ES-I3 (cell line): ENCODE results near the gene ANKRA2.
A peak's percentile ranks its signal among the peaks of the same experiment; 100 is the strongest.

ENCODE experiments used
- H3K36me3 ChIP-seq: 2 replicates; pipeline ENCODE4 v1.6.1; 2013; ENCODE audit warnings: mild to moderate bottlenecking, low read length, control low read depth, moderate library complexity; ENCODE audit not compliant: insufficient read depth
- H3K4me1 ChIP-seq: 2 replicates; pipeline ENCODE4 v1.6.1; 2013; ENCODE audit warnings: mild to moderate bottlenecking, control low read depth, low read length; ENCODE audit not compliant: insufficient read depth
- H3K9ac ChIP-seq: 2 replicates; pipeline ENCODE4 v1.6.1; 2013; ENCODE audit warnings: low read depth, mild to moderate bottlenecking, low read length, moderate library complexity
- H3K9me3 ChIP-seq: 2 replicates; pipeline ENCODE4 v1.6.1; 2013; ENCODE audit warnings: mild to moderate bottlenecking, low read length, moderate library complexity; ENCODE audit not compliant: control insufficient read depth, insufficient read depth

The ANKRA2 gene

DNA sequence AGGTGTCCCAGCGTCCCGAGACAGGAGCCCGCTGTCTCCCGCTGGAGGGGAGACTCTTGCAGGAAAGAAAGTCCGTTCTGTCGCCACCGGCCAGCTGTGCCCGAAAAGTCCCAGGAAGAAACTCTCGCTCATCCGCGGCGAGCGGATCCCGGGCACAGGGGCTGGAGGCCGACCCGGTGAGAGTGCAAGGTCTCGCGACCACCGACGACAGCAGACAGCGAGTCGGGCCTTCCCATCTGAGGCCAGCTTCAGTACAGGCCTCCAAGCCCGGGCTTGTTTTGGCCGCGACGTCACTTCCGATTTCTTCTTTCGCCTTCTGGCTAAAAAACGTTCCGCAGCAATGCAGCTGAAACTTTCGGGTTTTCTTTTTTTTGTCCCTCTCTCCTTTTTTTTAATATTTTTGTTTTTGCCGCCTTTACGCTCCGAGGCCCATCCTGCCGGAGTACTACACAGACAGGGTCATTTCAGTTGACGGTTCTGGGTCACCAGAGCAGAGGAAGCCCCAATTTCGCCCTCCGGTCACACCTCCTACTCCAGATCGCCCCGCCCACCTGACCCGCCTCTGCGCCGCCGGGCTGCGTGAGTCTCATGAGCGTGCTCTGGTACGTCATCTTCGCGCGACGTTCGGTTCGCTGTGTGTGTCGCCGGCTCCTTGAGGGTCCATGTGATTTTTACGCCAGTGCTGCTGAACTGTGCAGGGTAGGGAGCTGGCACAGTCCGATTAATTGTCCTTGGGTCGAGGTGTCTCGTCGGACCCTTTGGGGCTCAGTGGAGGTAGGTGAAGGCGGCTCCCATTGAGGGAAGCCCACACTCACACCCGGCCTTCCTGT is at the start of gene ANKRA2, which contains the start of gene UTP15:
TSS of gene ANKRA2 (minus strand) at position 501 of the 830 bp plus-strand sequence. CDS start 2,758 bp downstream, outside the sequence.
TSS of gene UTP15 (plus strand) at position 605 of the 830 bp plus-strand sequence. CDS start 1,602 bp downstream, outside the sequence.
- H3K9ac ChIP-seq, result peak within 1 kb of the TSS; percentile 91
- peaks cover 4% of the 10 kb centered on the region; the same call in 1 of the 2 replicates for H3K36me3 ChIP-seq
- no peaks in the 10 kb centered on the region for H3K9me3 ChIP-seq
- H3K4me1 ChIP-seq, result no peaks in the 10 kb centered on the region

DNA sequence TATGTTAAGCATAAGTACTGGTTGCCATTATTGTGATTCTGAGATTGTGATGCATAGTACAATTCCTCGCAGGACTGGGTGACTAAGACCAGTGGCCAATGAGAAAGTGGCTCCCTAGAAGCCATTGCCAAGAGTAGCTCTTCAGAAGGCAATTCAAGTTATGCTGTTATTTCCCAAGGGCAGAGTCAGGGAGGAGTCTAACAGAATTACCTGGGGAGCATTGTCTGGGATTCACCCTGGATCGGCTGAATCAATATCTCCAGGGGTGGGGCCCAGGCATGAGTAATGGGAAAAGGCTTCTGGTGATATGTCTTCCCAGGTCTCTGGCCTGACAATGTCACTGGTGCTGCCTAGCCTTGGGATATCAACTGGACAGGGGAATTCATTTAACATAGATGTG is 49.6 kb upstream of the ANKRA2 start:
- H3K4me1 ChIP-seq, result no peaks in the 10 kb centered on the region
- H3K9me3 ChIP-seq, result no peaks in the 10 kb centered on the region
- no peaks in the 10 kb centered on the region for H3K36me3 ChIP-seq
- no peak overlapping the region for H3K9ac ChIP-seq

GRCh38 chr5:73612799-73613198 is 47.4 kb upstream of the ANKRA2 start:
- Histone ChIP-seq H3K9me3 (no peaks in the 10 kb centered on the region), H3K36me3 (no peaks in the 10 kb centered on the region), H3K4me1 (no peaks in the 10 kb centered on the region), H3K9ac (no peak overlapping the region)

- no peaks in the 10 kb centered on the region for H3K36me3 ChIP-seq
- no peak overlapping the region for H3K9ac ChIP-seq
- H3K9me3 ChIP-seq, result no peaks in the 10 kb centered on the region
- no peaks in the 10 kb centered on the region for H3K4me1 ChIP-seq
Measured at GRCh38 chr5:73607228-73607627, 41.8 kb upstream of the ANKRA2 start.

DNA sequence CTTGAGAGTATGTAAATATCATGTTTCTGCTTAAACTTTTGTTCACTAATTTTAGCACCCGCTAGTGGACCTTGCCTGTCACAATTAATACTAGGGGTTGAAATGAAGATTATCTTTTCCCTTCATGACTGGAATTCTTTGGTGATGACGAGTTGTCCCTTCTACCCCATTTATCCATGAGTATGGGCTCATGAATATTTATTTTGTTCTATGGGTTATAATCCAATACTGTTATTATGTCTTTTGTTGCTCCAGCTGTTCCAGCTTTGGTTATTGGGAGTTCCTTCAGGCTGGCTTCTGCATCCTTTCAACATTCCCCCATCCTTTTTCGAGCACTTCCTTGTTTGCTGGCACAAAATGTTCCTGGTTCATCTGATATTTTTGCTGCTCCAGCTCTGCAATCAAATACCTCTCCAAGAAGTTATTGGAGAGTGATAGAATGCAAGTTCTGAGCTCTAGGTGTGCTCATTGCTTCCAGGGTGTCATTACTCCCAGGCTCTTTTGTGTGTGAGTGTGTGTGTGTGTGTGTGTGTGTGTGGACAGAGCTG is 40.8 kb upstream of the ANKRA2 start:
- no peaks in the 10 kb centered on the region for H3K4me1 ChIP-seq
- no peak overlapping the region for H3K9ac ChIP-seq
- no peaks in the 10 kb centered on the region for H3K9me3 ChIP-seq
- H3K36me3 ChIP-seq, result no peaks in the 10 kb centered on the region

DNA sequence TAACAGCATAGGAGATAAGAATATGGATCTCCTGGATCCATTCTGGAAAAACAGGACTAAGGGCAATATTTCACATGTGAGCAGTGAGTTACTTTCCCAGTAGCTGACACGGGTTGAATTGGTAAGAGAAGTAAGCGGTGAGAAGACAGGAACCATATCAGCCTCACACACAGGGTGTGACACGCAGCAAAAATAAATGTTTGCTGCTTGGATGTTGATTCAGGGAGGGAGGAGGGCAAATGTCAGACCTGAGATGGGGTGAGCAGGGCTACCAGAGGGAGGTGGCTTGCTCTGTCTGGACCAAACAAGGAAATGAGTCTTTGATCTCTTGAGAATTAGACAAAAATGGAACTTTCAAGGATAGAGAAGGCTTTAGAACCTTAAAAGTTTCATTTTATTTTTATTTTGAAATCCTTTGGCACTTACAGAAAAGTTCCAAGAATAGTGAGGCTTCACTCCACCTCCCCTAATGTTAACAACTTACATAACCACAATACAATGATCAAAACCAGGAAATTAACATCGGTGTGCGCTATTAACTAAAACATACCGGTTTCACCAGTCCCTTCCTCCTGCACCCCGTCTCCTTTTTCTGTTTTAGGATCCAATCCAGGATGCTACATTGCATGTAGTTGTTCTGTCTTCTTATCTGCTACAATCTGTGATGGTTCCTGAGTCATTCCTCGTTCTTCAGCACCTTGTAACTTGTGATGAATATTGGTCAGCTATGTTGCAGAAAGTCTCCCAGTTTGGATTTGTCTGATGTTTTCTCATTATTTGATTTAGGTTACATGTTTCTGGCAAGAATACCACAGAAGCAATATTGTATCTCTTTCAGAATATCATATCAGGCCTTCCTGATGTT is 40.0 kb upstream of the ANKRA2 start:
- no peaks in the 10 kb centered on the region for H3K4me1 ChIP-seq
- H3K9me3 ChIP-seq, result no peaks in the 10 kb centered on the region
- H3K9ac ChIP-seq, result no peak overlapping the region
- no peaks in the 10 kb centered on the region for H3K36me3 ChIP-seq

DNA sequence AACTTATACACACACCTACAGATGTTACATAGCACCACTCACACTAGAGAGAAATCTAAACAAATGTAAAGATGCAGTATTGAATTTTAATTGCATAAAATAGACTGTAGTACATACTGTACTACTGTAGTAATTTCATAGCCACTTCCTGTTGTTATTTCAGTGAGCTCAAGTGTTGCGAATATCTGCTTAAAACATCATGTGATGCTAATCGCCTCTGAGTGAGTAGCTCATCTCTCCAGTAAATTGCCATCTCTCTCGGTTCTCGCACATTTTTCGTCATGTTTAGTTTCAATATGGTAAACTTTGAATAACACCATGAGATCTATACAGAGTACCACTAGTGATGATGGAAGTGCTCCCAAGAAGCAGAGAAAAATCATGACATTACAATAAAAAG is 38.6 kb upstream of the ANKRA2 start:
- Histone ChIP-seq H3K9me3 (no peaks in the 10 kb centered on the region), H3K9ac (no peak overlapping the region), H3K36me3 (no peaks in the 10 kb centered on the region), H3K4me1 (no peaks in the 10 kb centered on the region)

GRCh38 chr5:73599380-73599779 is 33.9 kb upstream of the ANKRA2 start:
- no peaks in the 10 kb centered on the region for H3K4me1 ChIP-seq
- H3K9ac ChIP-seq, result no peak overlapping the region
- no peaks in the 10 kb centered on the region for H3K36me3 ChIP-seq
- no peaks in the 10 kb centered on the region for H3K9me3 ChIP-seq

GRCh38 chr5:73596705-73597328 is 31.4 kb upstream of the ANKRA2 start:
- Histone ChIP-seq H3K36me3 (no peaks in the 10 kb centered on the region), H3K4me1 (no peaks in the 10 kb centered on the region), H3K9ac (no peak overlapping the region), H3K9me3 (no peaks in the 10 kb centered on the region)

DNA sequence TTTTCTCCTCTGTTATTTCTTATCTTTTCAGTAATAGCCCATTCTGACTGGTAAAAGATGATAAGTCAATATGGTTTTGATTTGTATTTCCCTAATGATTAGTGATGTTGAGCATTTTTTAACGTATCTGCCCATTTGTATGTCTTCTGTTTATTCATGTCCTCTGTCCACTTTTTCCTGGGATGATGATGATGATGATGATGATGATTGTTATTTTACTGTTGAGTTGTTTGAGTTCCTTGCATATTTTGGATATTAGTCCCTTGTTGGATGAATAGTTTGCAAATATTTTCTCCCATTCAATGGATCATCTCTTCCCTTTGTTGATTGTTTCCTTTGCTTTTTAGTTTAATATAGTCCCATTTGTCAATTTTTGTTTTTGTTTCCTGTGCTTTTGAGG is 27.1 kb upstream of the ANKRA2 start:
- no peaks in the 10 kb centered on the region for H3K9me3 ChIP-seq
- H3K4me1 ChIP-seq, result no peaks in the 10 kb centered on the region
- H3K36me3 ChIP-seq, result no peaks in the 10 kb centered on the region
- no peak overlapping the region for H3K9ac ChIP-seq

- Histone ChIP-seq H3K9ac (no peak overlapping the region), H3K4me1 (no peaks in the 10 kb centered on the region), H3K36me3 (no peaks in the 10 kb centered on the region), H3K9me3 (no peaks in the 10 kb centered on the region)
Measured at GRCh38 chr5:73591698-73592501, 26.5 kb upstream of the ANKRA2 start.

DNA sequence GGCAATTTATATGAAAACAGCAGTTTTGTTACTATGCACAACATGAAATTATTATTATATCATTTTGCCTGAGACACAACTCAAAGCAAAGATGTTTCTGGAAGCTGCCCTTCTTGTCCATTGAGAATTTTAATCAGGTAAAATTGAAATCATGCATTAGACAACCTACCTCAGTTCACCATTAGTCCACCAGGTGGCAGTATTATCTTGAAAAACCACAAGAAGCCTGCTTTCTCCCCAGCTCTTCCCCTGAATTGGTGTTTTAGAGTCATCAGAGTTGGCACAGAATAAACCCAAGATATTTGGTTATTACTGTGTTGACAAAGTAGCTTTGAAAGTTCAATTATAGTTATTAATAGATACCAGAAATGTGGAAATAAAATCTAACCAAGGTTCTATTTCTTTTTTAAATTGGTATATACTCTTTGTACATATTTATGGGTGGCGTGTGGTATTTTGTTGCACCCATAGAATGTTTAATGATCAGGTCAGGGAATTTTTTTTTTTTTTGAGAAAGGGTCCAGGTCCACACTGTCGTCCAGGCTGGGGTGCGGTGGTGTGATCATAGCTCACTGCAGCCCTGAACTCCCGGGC is 25.8 kb upstream of the ANKRA2 start:
- Histone ChIP-seq H3K9ac (no peak overlapping the region), H3K36me3 (no peaks in the 10 kb centered on the region), H3K4me1 (no peaks in the 10 kb centered on the region), H3K9me3 (no peaks in the 10 kb centered on the region)

GRCh38 chr5:73587923-73588322 is 22.5 kb upstream of the ANKRA2 start:
- Histone ChIP-seq H3K9me3 (no peaks in the 10 kb centered on the region), H3K4me1 (no peaks in the 10 kb centered on the region), H3K36me3 (no peaks in the 10 kb centered on the region), H3K9ac (no peak overlapping the region)
